Common myeloid progenitor, CD34-positive (primary cell): Measurements from ENCODE around the gene BBX.

Experiments used
- CTCF ChIA-PET: fragments of 350-600 bp; sonication (Branson Sonifier 250); formaldehyde crosslinking; loops from one replicate; lab custom pipeline; 2021; ENCODE audit warnings: antibody characterized with exemption; lab: Charles Lee
- POLR2A ChIA-PET: fragments of 350-600 bp; sonication (Branson Sonifier 250); formaldehyde crosslinking; loops from one replicate; lab custom pipeline; 2021; ENCODE audit warnings: antibody characterized with exemption; lab: Charles Lee
- DNase-seq, 3 donors: peaks; one replicate each; pipeline versions ENCODE4 v3.0.0 to v3.0.0-alpha.2; 2013
- H3K27ac ChIP-seq, 2 experiments: 1 replicate in 1 of 2; 2 replicates in 1 of 2; pipeline ENCODE4 v1.7.0; 2013; ENCODE audit warnings: inconsistent platforms in 2 of 2, low read length in 2 of 2, mild to moderate bottlenecking in 2 of 2, low read depth in 1 of 2, moderate library complexity in 1 of 2; ENCODE audit not compliant: severe bottlenecking in 2 of 2, insufficient read depth in 1 of 2, poor library complexity in 1 of 2
- H3K27me3 ChIP-seq, 5 experiments: replicated peaks in 2 of 5; 1 replicate in 3 of 5; 2 replicates in 2 of 5; pipeline versions ENCODE4 v1.6.1 to v1.7.0; 2013; ENCODE audit warnings: low read length in 4 of 5, mild to moderate bottlenecking in 2 of 5, moderate library complexity in 2 of 5, inconsistent platforms in 1 of 5; ENCODE audit not compliant: insufficient read depth in 5 of 5, control insufficient read depth in 4 of 5
- H3K36me3 ChIP-seq, 4 experiments: 1 replicate in 2 of 4; 2 replicates in 2 of 4; pipeline versions ENCODE4 v1.6.1 to v1.7.0; 2013; ENCODE audit warnings: low read length in 3 of 4, control low read depth in 1 of 4, mild to moderate bottlenecking in 1 of 4; ENCODE audit not compliant: control insufficient read depth in 4 of 4, insufficient read depth in 4 of 4
- H3K4me1 ChIP-seq, 4 experiments: 1 replicate in 3 of 4; 2 replicates in 1 of 4; pipeline versions ENCODE4 v1.6.1 to v1.7.1; 2013; ENCODE audit warnings: low read length in 3 of 4, mild to moderate bottlenecking in 3 of 4, control low read depth in 1 of 4, inconsistent platforms in 1 of 4, moderate library complexity in 1 of 4; ENCODE audit not compliant: control insufficient read depth in 4 of 4, insufficient read depth in 4 of 4; ENCODE audit errors: control extremely low read depth in 1 of 4
- H3K4me3 ChIP-seq, 7 experiments: 1 replicate in 4 of 7; 2 replicates in 3 of 7; pipeline versions ENCODE4 v1.5.1 to v1.7.0; 2013; ENCODE audit warnings: mild to moderate bottlenecking in 7 of 7, low read length in 6 of 7, moderate library complexity in 6 of 7, inconsistent platforms in 2 of 7, low read depth in 2 of 7, control low read depth in 1 of 7; ENCODE audit not compliant: insufficient read depth in 4 of 7, control insufficient read depth in 1 of 7; ENCODE audit errors: extremely low read depth in 1 of 7
- H3K9me3 ChIP-seq, 5 experiments: 1 replicate in 4 of 5; 2 replicates in 1 of 5; pipeline versions ENCODE4 v1.6.1 to v1.7.1; 2013; ENCODE audit warnings: low read length in 4 of 5, mild to moderate bottlenecking in 2 of 5, inconsistent platforms in 1 of 5, low read depth in 1 of 5, moderate library complexity in 1 of 5; ENCODE audit not compliant: control insufficient read depth in 4 of 5, insufficient read depth in 2 of 5; ENCODE audit errors: control extremely low read depth in 1 of 5
- WGBS: methylation state at CpG from one replicate; pipeline ENCODE4 v1.1.5; 2013; ENCODE audit not compliant: insufficient coverage; 5-methylcytosine and 5-hydroxymethylcytosine counted together

BBX gene

GRCh38 chr3:107604057-107604822, 81.5 kb downstream of the BBX start:
- Histone ChIP-seq H3K27ac (no peak overlapping the region), H3K4me3 (no peak overlapping the region), H3K36me3 (peaks cover 0 to 12% (median 4%) of the 10 kb centered on the region in 4 experiments), H3K27me3 (no peaks in the 10 kb centered on the region), H3K4me1 (peaks cover 0 to 20% (median 14%) of the 10 kb centered on the region in 4 experiments), H3K9me3 (peaks cover 3 to 23% (median 10%) of the 10 kb centered on the region in 5 experiments)
- 100% methylated on average over 1 of the region's 7 CpGs for WGBS
- DNase-seq: no peak
- ChIA-PET CTCF (interaction anchor here (1.5 kb wide), 1 partner anchor 20 kb away, joined by 6 read pairs; no protein-coding TSS in a partner anchor), POLR2A (no interaction called here)

- CTCF ChIA-PET: no interaction called here
- H3K4me1 ChIP-seq: no peaks in the 10 kb centered on the region
- DNase-seq: no peak
- no peak overlapping the region for H3K27ac ChIP-seq
- POLR2A ChIA-PET: no interaction called here
- no peak overlapping the region for H3K4me3 ChIP-seq
- WGBS: 100% methylated on average over 1 of the region's 1 CpG
- peaks cover 3 to 33% (median 10%) of the 10 kb centered on the region in 5 experiments for H3K9me3 ChIP-seq
- H3K36me3 ChIP-seq: peaks cover 0 to 10% (median 5%) of the 10 kb centered on the region in 4 experiments
- no peaks in the 10 kb centered on the region for H3K27me3 ChIP-seq
These were observed 89.2 kb downstream of the BBX start for GRCh38 chr3:107611775-107612469.

- POLR2A ChIA-PET: no interaction called here
- Histone ChIP-seq H3K4me3 (no peak overlapping the region), H3K27ac (no peak overlapping the region), H3K4me1 (no peaks in the 10 kb centered on the region), H3K9me3 (peaks cover 3 to 28% (median 10%) of the 10 kb centered on the region in 5 experiments), H3K27me3 (no peaks in the 10 kb centered on the region), H3K36me3 (peaks cover 0 to 7% (median 3%) of the 10 kb centered on the region in 4 experiments)
- CTCF ChIA-PET: no interaction called here
- DNase-seq: no peak
- 100% methylated on average over 2 of the region's 2 CpGs for WGBS
These were observed 89.9 kb downstream of the BBX start for GRCh38 chr3:107612664-107613084.

- DNase-seq: no peak
- Histone ChIP-seq H3K9me3 (peaks cover 0 to 3% (median 0%) of the 10 kb centered on the region in 5 experiments), H3K27me3 (no peaks in the 10 kb centered on the region), H3K4me3 (no peak overlapping the region), H3K4me1 (peaks cover 0 to 3% (median 1%) of the 10 kb centered on the region in 4 experiments), H3K36me3 (peaks cover 0 to 2% (median 0%) of the 10 kb centered on the region in 4 experiments), H3K27ac (no peak overlapping the region)
- ChIA-PET POLR2A (no interaction called here), CTCF (no interaction called here)
- whole genome bisulfite sequencing: no CpG with 5 or more reads among the region's 2 CpGs
These were observed 96.8 kb downstream of the BBX start for GRCh38 chr3:107619549-107619948.

GRCh38 chr3:107620534-107620933, 97.8 kb downstream of the BBX start:
- 100% methylated on average over 1 of the region's 3 CpGs for WGBS
- no peak overlapping the region for H3K4me3 ChIP-seq
- H3K4me1 ChIP-seq: peaks cover 0 to 3% (median 1%) of the 10 kb centered on the region in 4 experiments
- DNase-seq: no peak
- ChIA-PET CTCF (interaction anchor here (1.4 kb wide), 1 partner anchor 9 kb away, joined by 6 read pairs; no protein-coding TSS in a partner anchor), POLR2A (no interaction called here)
- no peaks in the 10 kb centered on the region for H3K27me3 ChIP-seq
- H3K36me3 ChIP-seq: peaks cover 0 to 2% (median 0%) of the 10 kb centered on the region in 4 experiments
- H3K9me3 ChIP-seq: peaks cover 0 to 2% (median 0%) of the 10 kb centered on the region in 5 experiments
- H3K27ac ChIP-seq: no peak overlapping the region

- WGBS: no CpG with 5 or more reads among the region's 3 CpGs
- CTCF ChIA-PET: interaction anchor here (1.4 kb wide), 1 partner anchor 8 kb away, joined by 6 read pairs; no protein-coding TSS in a partner anchor
- no peak overlapping the region for H3K27ac ChIP-seq
- peaks cover 0 to 3% (median 1%) of the 10 kb centered on the region in 4 experiments for H3K4me1 ChIP-seq
- H3K27me3 ChIP-seq: no peaks in the 10 kb centered on the region
- peaks cover 0 to 2% (median 0%) of the 10 kb centered on the region in 4 experiments for H3K36me3 ChIP-seq
- H3K4me3 ChIP-seq: no peak overlapping the region
- DNase-seq: no peak
- POLR2A ChIA-PET: no interaction called here
- peaks cover 0 to 2% (median 0%) of the 10 kb centered on the region in 5 experiments for H3K9me3 ChIP-seq
These were observed 98.7 kb downstream of the BBX start for GRCh38 chr3:107621465-107621864.
